IPS-18a (cell line): ENCODE data around the gene RALGPS2.

ENCODE experiments used
- H3K27ac ChIP-seq: one replicate; pipeline ENCODE4 v1.5.1; 2013; ENCODE audit warnings: low read length
- H3K27me3 ChIP-seq: one replicate; pipeline ENCODE4 v1.6.1; 2013; ENCODE audit warnings: mild to moderate bottlenecking, low read length; ENCODE audit not compliant: control insufficient read depth, insufficient read depth
- H3K36me3 ChIP-seq: one replicate; pipeline ENCODE4 v1.6.1; 2013; ENCODE audit warnings: low read depth, low read length; ENCODE audit not compliant: control insufficient read depth
- H3K4me1 ChIP-seq: one replicate; pipeline ENCODE4 v1.6.1; 2013; ENCODE audit warnings: low read depth, low read length; ENCODE audit not compliant: control insufficient read depth
- H3K4me3 ChIP-seq: one replicate; pipeline ENCODE4 v1.5.1; 2013; ENCODE audit warnings: low read length
- H3K9ac ChIP-seq: one replicate; pipeline ENCODE4 v1.6.1; 2013; ENCODE audit warnings: mild to moderate bottlenecking, low read length, moderate library complexity
- H3K9me3 ChIP-seq: one replicate; pipeline ENCODE4 v1.6.1; 2013; ENCODE audit warnings: low read depth, low read length; ENCODE audit not compliant: control insufficient read depth

RALGPS2 gene

GRCh38 chr1:178792394-178792793 is 67.3 kb downstream of the RALGPS2 start:
- H3K4me3 ChIP-seq: no peak overlapping the region
- no peaks in the 10 kb centered on the region for H3K4me1 ChIP-seq
- no peaks in the 10 kb centered on the region for H3K9me3 ChIP-seq
- no peak overlapping the region for H3K9ac ChIP-seq
- no peaks in the 10 kb centered on the region for H3K36me3 ChIP-seq
- no peaks in the 10 kb centered on the region for H3K27me3 ChIP-seq
- H3K27ac ChIP-seq: no peak overlapping the region

DNA sequence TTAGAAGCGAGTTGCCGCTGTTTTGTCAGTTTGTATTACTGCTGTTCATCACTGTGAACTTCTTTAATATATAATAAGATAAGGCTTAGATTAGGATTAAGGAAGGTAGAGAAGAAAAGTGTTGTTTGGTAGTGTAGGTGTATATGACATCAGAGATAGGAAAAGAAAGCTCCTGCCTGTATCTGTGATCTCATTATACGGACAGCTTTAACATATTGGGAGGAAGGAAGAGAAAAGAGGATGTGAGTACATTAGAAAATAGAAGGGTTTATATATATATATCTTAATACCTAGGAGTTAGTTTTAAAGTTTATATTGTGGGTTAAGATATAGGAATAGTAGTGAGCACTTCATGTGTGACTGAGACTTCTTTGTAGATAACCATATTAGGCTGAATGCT is 71.0 kb downstream of the RALGPS2 start:
- Histone ChIP-seq H3K4me3 (no peak overlapping the region), H3K27ac (no peak overlapping the region), H3K27me3 (no peaks in the 10 kb centered on the region), H3K9ac (no peak overlapping the region), H3K36me3 (no peaks in the 10 kb centered on the region), H3K4me1 (no peaks in the 10 kb centered on the region), H3K9me3 (no peaks in the 10 kb centered on the region)

DNA sequence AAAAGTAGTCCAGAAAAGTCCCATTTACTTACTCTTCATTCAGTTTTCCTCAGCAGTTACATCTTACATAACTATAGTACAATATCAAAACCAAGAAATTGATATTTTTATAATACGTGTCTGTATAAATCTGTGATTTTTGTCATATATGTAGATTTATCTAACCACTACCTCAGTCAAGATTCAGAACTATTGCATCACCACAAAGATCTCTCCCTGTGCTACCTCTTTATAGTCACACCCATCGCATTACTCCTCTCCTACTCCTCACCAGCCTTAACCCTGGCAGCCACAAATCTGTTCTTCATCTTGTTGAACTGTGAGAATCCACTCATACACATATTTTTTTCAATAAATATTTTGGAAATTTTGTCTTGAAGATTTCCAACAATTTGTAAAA is 72.5 kb downstream of the RALGPS2 start:
- Histone ChIP-seq H3K27ac (no peak overlapping the region), H3K27me3 (no peaks in the 10 kb centered on the region), H3K36me3 (no peaks in the 10 kb centered on the region), H3K9me3 (no peaks in the 10 kb centered on the region), H3K4me1 (no peaks in the 10 kb centered on the region), H3K9ac (no peak overlapping the region), H3K4me3 (no peak overlapping the region)

- Histone ChIP-seq H3K9me3 (no peaks in the 10 kb centered on the region), H3K4me1 (no peaks in the 10 kb centered on the region), H3K9ac (no peak overlapping the region), H3K27ac (no peak overlapping the region), H3K36me3 (no peaks in the 10 kb centered on the region), H3K4me3 (no peak overlapping the region), H3K27me3 (no peaks in the 10 kb centered on the region)
These were observed 73.3 kb downstream of the RALGPS2 start for GRCh38 chr1:178798232-178798861.

- H3K36me3 ChIP-seq: no peaks in the 10 kb centered on the region
- no peak overlapping the region for H3K27ac ChIP-seq
- H3K9ac ChIP-seq: no peak overlapping the region
- H3K4me3 ChIP-seq: no peak overlapping the region
- H3K4me1 ChIP-seq: no peaks in the 10 kb centered on the region
- no peaks in the 10 kb centered on the region for H3K9me3 ChIP-seq
- H3K27me3 ChIP-seq: no peaks in the 10 kb centered on the region
These were observed 77.8 kb downstream of the RALGPS2 start for GRCh38 chr1:178802873-178803272.

DNA sequence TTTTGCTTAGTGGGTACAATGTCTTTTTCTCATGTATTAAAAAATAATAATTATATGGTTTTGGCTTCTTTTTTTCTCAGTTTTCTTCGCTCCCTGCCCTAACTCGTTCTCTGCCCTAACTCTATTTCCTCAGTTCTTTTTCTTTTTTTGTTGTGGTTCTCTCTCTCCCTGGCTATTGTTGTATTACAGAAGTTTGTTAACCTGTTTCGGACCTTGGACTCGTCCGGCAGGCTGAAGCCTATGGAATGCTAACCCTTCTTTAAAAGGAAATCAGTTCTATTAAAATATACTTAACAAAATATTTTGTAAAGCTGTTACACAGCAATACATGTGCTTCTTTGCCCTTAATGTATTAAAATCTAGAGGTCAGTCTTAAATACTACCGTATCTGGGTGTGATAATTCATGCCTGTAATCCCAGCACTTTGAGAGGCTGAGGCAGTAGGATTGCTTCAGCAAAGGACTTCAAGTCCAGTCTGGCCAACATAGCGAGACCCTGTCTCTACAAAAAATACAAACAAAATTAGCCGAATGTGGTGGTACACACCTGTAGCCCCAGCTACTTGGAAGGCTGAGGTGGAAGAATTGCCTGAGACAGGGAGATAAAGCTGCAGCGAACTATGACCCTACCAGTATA is 81.7 kb downstream of the RALGPS2 start:
- H3K9ac ChIP-seq: no peak overlapping the region
- H3K9me3 ChIP-seq: no peaks in the 10 kb centered on the region
- no peak overlapping the region for H3K4me3 ChIP-seq
- no peaks in the 10 kb centered on the region for H3K27me3 ChIP-seq
- peaks cover 4% of the 10 kb centered on the region for H3K36me3 ChIP-seq
- no peak overlapping the region for H3K27ac ChIP-seq
- H3K4me1 ChIP-seq: no peaks in the 10 kb centered on the region

- H3K27ac ChIP-seq: no peak overlapping the region
- H3K36me3 ChIP-seq: peaks cover 4% of the 10 kb centered on the region
- no peak overlapping the region for H3K4me3 ChIP-seq
- H3K9ac ChIP-seq: no peak overlapping the region
- H3K27me3 ChIP-seq: no peaks in the 10 kb centered on the region
- no peaks in the 10 kb centered on the region for H3K9me3 ChIP-seq
- H3K4me1 ChIP-seq: no peaks in the 10 kb centered on the region
These were observed 83.5 kb downstream of the RALGPS2 start for GRCh38 chr1:178808529-178808928.

DNA sequence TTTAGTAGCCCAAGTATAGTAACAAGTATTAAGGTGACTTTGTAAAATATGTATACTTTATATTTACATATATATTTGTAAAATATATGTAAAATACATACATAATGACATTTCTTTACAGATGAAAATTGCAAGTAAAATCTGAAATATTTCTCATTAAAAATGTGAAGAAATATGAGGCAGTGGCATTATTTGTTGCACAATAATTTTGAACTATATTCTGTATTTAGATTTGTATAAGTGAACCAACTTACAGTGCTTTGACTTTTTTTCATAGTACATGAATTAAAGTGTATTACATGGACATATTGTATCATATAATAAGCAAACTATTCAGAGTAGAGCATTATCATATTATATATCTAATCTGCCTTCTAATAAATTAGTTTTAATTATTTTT is 85.5 kb downstream of the RALGPS2 start:
- no peaks in the 10 kb centered on the region for H3K27me3 ChIP-seq
- no peak overlapping the region for H3K4me3 ChIP-seq
- no peaks in the 10 kb centered on the region for H3K4me1 ChIP-seq
- H3K27ac ChIP-seq: no peak overlapping the region
- no peak overlapping the region for H3K9ac ChIP-seq
- H3K36me3 ChIP-seq: peaks cover 4% of the 10 kb centered on the region
- H3K9me3 ChIP-seq: no peaks in the 10 kb centered on the region

DNA sequence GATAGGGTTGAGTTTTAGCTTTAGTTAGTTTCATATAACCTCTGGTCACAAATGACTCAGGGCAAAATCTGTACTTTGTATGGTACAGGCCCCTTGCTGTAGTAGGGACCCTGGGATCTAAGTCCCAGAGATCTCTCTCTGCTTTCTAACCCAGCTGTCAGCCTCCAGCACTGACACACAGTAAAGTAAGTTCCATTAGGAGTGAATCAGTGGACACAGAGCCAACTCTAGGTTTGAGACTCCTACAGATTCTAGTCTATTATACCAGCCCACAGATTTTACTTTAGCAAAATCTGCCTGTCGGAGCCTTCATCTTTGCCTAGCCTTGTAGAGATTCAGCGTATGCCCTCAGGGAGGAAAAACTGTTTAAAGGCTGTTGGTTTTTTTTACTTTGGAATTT is 93.4 kb downstream of the RALGPS2 start:
- Histone ChIP-seq H3K9me3 (no peaks in the 10 kb centered on the region), H3K27me3 (no peaks in the 10 kb centered on the region), H3K9ac (no peak overlapping the region), H3K36me3 (no peaks in the 10 kb centered on the region), H3K27ac (no peak overlapping the region), H3K4me3 (no peak overlapping the region), H3K4me1 (no peaks in the 10 kb centered on the region)

DNA sequence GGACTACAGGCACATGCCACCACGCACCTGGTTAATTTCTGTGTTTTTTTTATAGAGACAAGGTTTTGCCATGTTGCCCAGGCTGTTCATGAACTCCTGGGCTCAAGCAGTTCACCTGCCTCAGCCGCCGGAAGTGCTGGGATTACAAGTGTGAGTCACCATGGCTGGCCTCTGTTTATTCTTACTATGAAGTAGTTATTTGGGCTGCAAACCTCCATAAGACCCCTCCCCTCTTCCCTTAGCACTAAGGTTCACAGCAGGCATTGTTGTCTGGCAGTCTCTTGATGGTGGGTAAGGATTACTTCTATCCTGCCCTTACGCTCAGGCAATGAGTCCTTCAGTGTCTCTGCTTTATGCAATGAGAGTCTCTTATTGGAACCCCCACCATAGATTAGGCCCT is 94.1 kb downstream of the RALGPS2 start:
- no peaks in the 10 kb centered on the region for H3K36me3 ChIP-seq
- no peak overlapping the region for H3K27ac ChIP-seq
- H3K9me3 ChIP-seq: no peaks in the 10 kb centered on the region
- no peak overlapping the region for H3K4me3 ChIP-seq
- no peaks in the 10 kb centered on the region for H3K27me3 ChIP-seq
- no peak overlapping the region for H3K9ac ChIP-seq
- H3K4me1 ChIP-seq: no peaks in the 10 kb centered on the region

- Histone ChIP-seq H3K4me1 (no peaks in the 10 kb centered on the region), H3K9me3 (no peaks in the 10 kb centered on the region), H3K4me3 (no peak overlapping the region), H3K27me3 (no peaks in the 10 kb centered on the region), H3K36me3 (no peaks in the 10 kb centered on the region), H3K27ac (no peak overlapping the region), H3K9ac (no peak overlapping the region)
These were observed 96.3 kb downstream of the RALGPS2 start for GRCh38 chr1:178821134-178821866.

- Histone ChIP-seq H3K4me3 (no peak overlapping the region), H3K27ac (no peak overlapping the region), H3K27me3 (no peaks in the 10 kb centered on the region), H3K9ac (no peak overlapping the region), H3K9me3 (no peaks in the 10 kb centered on the region), H3K4me1 (no peaks in the 10 kb centered on the region), H3K36me3 (no peaks in the 10 kb centered on the region)
These were observed 100.1 kb downstream of the RALGPS2 start for GRCh38 chr1:178825167-178825566.
